WTC11 (cell line): ENCODE results near the gene BOLA3. TPM values are rescaled to one million over a fixed set of nuclear protein-coding genes. Genes with fewer than 3 reads are reported as not detected.
A peak's percentile ranks its signal among the peaks of the same experiment; 100 is the strongest.

Source experiments
- ARID4B ChIP-seq: sonication (generic); formaldehyde crosslinking; IDR thresholded peaks from 2 replicates; pipeline ENCODE4 v1.8.0; 2023; ENCODE audit warnings: missing genetic modification reagents, mild to moderate bottlenecking, borderline replicate concordance
- CBFB ChIP-seq: sonication (generic); formaldehyde crosslinking; IDR thresholded peaks from 2 replicates; pipeline ENCODE4 v1.8.1; 2022; ENCODE audit warnings: mild to moderate bottlenecking, low read depth, missing genetic modification reagents
- E2F1 ChIP-seq: sonication (generic); formaldehyde crosslinking; IDR thresholded peaks from 2 replicates; pipeline ENCODE4 v1.8.0; 2022; ENCODE audit warnings: mild to moderate bottlenecking, missing genetic modification reagents
- E2F4 ChIP-seq: sonication (generic); formaldehyde crosslinking; IDR thresholded peaks from 2 replicates; pipeline ENCODE4 v1.8.1; 2022; ENCODE audit warnings: low read depth, mild to moderate bottlenecking, moderate library complexity, missing genetic modification reagents, borderline replicate concordance
- ERG ChIP-seq: fragments of 250-450 bp; sonication (Bioruptor Pico); IDR thresholded peaks from 2 replicates; pipeline ENCODE4 v1.8.0; 2021; ENCODE audit warnings: mild to moderate bottlenecking
- FOXJ3 ChIP-seq: sonication (generic); formaldehyde crosslinking; IDR thresholded peaks from 2 replicates; pipeline ENCODE4 v1.9.0; 2021; ENCODE audit warnings: missing genetic modification reagents, mild to moderate bottlenecking, borderline replicate concordance
- FOXP4 ChIP-seq: sonication (generic); formaldehyde crosslinking; IDR thresholded peaks from 2 replicates; pipeline ENCODE4 v1.8.0; 2022; ENCODE audit warnings: mild to moderate bottlenecking, missing genetic modification reagents
- GABPB1 ChIP-seq: sonication (generic); formaldehyde crosslinking; IDR thresholded peaks from 2 replicates; pipeline ENCODE4 v1.8.1; 2023; ENCODE audit warnings: mild to moderate bottlenecking, missing genetic modification reagents
- GRHL2 ChIP-seq: fragments of 250-450 bp; sonication (Bioruptor Pico); IDR thresholded peaks from 2 replicates; pipeline ENCODE4 v1.8.0; 2022; ENCODE audit warnings: mild to moderate bottlenecking, moderate library complexity; ENCODE audit not compliant: insufficient replicate concordance, severe bottlenecking
- HMGA2 ChIP-seq: fragments of 250-450 bp; sonication (Bioruptor Pico); IDR thresholded peaks from 2 replicates; pipeline ENCODE4 v1.4.0; 2021; ENCODE audit warnings: mild to moderate bottlenecking, moderate library complexity
- IRF1 ChIP-seq: sonication (generic); formaldehyde crosslinking; IDR thresholded peaks from 2 replicates; pipeline ENCODE4 v1.8.0; 2023; ENCODE audit warnings: missing genetic modification reagents
- KAT7 ChIP-seq: sonication (generic); formaldehyde crosslinking; IDR thresholded peaks from 2 replicates; pipeline ENCODE4 v1.8.1; 2023; ENCODE audit warnings: missing genetic modification reagents, mild to moderate bottlenecking, borderline replicate concordance
- NFYB ChIP-seq: sonication (generic); formaldehyde crosslinking; conservative IDR thresholded peaks from 2 replicates; pipeline ENCODE4 v1.8.0; 2022; ENCODE audit warnings: low read depth, missing genetic modification reagents
- NR1H2 ChIP-seq: sonication (generic); formaldehyde crosslinking; IDR thresholded peaks from 2 replicates; pipeline ENCODE4 v1.9.0; 2021; ENCODE audit warnings: mild to moderate bottlenecking, moderate library complexity, missing genetic modification reagents
- NR2C2 ChIP-seq: sonication (generic); formaldehyde crosslinking; IDR thresholded peaks from 2 replicates; pipeline ENCODE4 v1.8.0; 2022; ENCODE audit warnings: mild to moderate bottlenecking, missing genetic modification reagents
- OVOL2 ChIP-seq: fragments of 250-450 bp; sonication (Bioruptor Pico); IDR thresholded peaks from 2 replicates; pipeline ENCODE4 v1.9.0; 2021; ENCODE audit warnings: mild to moderate bottlenecking, borderline replicate concordance
- PREB ChIP-seq: sonication (generic); formaldehyde crosslinking; IDR thresholded peaks from 2 replicates; pipeline ENCODE4 v1.8.1; 2022; ENCODE audit warnings: mild to moderate bottlenecking, missing genetic modification reagents, moderate library complexity, borderline replicate concordance
- SMAD3 ChIP-seq: sonication (generic); formaldehyde crosslinking; IDR thresholded peaks from 2 replicates; pipeline ENCODE4 v1.8.0; 2022; ENCODE audit warnings: missing genetic modification reagents, mild to moderate bottlenecking, borderline replicate concordance
- SMAD4 ChIP-seq: sonication (generic); formaldehyde crosslinking; IDR thresholded peaks from 2 replicates; pipeline ENCODE4 v1.8.0; 2022; ENCODE audit warnings: mild to moderate bottlenecking, missing genetic modification reagents
- SP1 ChIP-seq: sonication (generic); formaldehyde crosslinking; conservative IDR thresholded peaks from 2 replicates; pipeline ENCODE4 v1.8.1; 2022; ENCODE audit warnings: missing genetic modification reagents
- ZNF219 ChIP-seq: sonication (generic); formaldehyde crosslinking; IDR thresholded peaks from 2 replicates; pipeline ENCODE4 v1.8.0; 2023; ENCODE audit warnings: missing genetic modification reagents, mild to moderate bottlenecking, borderline replicate concordance
- ZNF232 ChIP-seq: sonication (generic); formaldehyde crosslinking; IDR thresholded peaks from 2 replicates; pipeline ENCODE4 v1.8.0; 2022; ENCODE audit warnings: mild to moderate bottlenecking, missing genetic modification reagents
- ZNF416 ChIP-seq: fragments of 250-450 bp; sonication (Bioruptor Pico); IDR thresholded peaks from 2 replicates; pipeline ENCODE4 v1.9.0; 2021; ENCODE audit warnings: mild to moderate bottlenecking, inconsistent platforms
- ZSCAN18 ChIP-seq: fragments of 250-450 bp; sonication (Bioruptor Pico); IDR thresholded peaks from 2 replicates; pipeline ENCODE4 v2.1.2; 2022; ENCODE audit warnings: mild to moderate bottlenecking, moderate library complexity
- total RNA-seq: library from RNA; stranded (reverse); gene quantifications from 3 replicates; pipeline ENCODE4 v1.2.3, GENCODE V29; 2021

The BOLA3 gene
- total RNA-seq, 1 experiment from 2014 or later = 58.2 TPM

- TF ChIP-seq FOXP4 (CRISPR knock-in tag) (peak; percentile 2; the same call in 1 of the 2 replicates), E2F1 (CRISPR knock-in tag) (no peak), SMAD4 (peak; percentile 64; the same call in 1 of the 2 replicates), IRF1 (CRISPR knock-in tag) (no peak), ERG (CRISPR knock-in tag) (peak; percentile 71; the same call in 1 of the 2 replicates), PREB (CRISPR knock-in tag) (no peak), GABPB1 (CRISPR knock-in tag) (peak; percentile 86; the same call in 1 of the 2 replicates), NFYB (CRISPR knock-in tag) (peak; percentile 24; the same call in 1 of the 2 replicates), GRHL2 (CRISPR knock-in tag) (no peak), KAT7 (no peak), HMGA2 (CRISPR knock-in tag) (no peak), FOXJ3 (CRISPR knock-in tag) (0 out of 2 replicates have a peak, but pooled peaks have one; percentile 48), CBFB (CRISPR knock-in tag) (no peak), SMAD3 (CRISPR knock-in tag) (no peak), ZNF219 (CRISPR knock-in tag) (no peak), SP1 (CRISPR knock-in tag) (peak; percentile 40; the same call in 1 of the 2 replicates), E2F4 (CRISPR knock-in tag) (peak; percentile 46; the same call in 1 of the 2 replicates), ZSCAN18 (peak; percentile 65; the same call in 1 of the 2 replicates), NR1H2 (CRISPR knock-in tag) (no peak), ZNF232 (no peak), ZNF416 (CRISPR knock-in tag) (no peak), ARID4B (CRISPR knock-in tag) (no peak), OVOL2 (CRISPR knock-in tag) (no peak), NR2C2 (no peak)
Measured at GRCh38 chr2:74119912-74120825, 27.5 kb downstream of the BOLA3 start (continued).
